Fibroblast of lung (primary cell): ENCODE measurements around the gene PLCG2.

Experiments
- EZH2 ChIP-seq: IDR thresholded peaks from 2 replicates; pipeline ENCODE4 v1.5.1; 2012; ENCODE audit warnings: low read length, control low read depth, mild to moderate bottlenecking; ENCODE audit errors: missing control alignments
- TF ChIP-seq, protein P1 (sequence below), 2 donors: IDR thresholded peaks in 1 of 2; conservative IDR thresholded peaks in 1 of 2; 1 replicate in 1 of 2; 2 replicates in 1 of 2; pipeline ENCODE4 v1.5.1; 2011 to 2012; ENCODE audit warnings: low read length in 2 of 2, control low read depth in 1 of 2, inconsistent platforms in 1 of 2, low read depth in 1 of 2, mild to moderate bottlenecking in 1 of 2

DNA sequence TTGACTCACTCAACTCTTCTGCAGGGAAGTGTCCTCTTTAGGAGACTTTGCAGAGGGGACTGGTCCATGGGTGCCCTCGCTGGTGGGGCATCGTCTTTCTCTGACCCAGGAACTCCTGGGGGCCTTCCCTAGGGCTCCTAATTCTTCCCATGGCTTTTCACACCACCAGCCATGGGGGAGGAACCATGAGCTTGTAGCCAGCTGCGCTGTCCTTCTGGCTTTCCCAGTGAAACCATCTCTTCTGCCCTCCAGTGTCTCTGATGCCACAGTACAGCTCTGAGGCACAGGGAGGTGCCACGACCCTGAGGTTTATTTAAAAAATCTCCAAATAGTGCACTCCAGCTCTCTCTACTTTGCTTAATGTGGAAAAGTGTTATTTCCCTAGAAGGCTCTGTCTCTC is 153.6 kb downstream of the PLCG2 start:
- TF ChIP-seq, protein P1, sequence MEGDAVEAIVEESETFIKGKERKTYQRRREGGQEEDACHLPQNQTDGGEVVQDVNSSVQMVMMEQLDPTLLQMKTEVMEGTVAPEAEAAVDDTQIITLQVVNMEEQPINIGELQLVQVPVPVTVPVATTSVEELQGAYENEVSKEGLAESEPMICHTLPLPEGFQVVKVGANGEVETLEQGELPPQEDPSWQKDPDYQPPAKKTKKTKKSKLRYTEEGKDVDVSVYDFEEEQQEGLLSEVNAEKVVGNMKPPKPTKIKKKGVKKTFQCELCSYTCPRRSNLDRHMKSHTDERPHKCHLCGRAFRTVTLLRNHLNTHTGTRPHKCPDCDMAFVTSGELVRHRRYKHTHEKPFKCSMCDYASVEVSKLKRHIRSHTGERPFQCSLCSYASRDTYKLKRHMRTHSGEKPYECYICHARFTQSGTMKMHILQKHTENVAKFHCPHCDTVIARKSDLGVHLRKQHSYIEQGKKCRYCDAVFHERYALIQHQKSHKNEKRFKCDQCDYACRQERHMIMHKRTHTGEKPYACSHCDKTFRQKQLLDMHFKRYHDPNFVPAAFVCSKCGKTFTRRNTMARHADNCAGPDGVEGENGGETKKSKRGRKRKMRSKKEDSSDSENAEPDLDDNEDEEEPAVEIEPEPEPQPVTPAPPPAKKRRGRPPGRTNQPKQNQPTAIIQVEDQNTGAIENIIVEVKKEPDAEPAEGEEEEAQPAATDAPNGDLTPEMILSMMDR (conservative IDR thresholded peaks at IDR 0.05 in 1 of 2, IDR thresholded peaks at IDR 0.05 in 1 of 2; ENCODE audit: low read depth in 1 of 2, low read length in 2 of 2) = no peak
- TF ChIP-seq EZH2 = no peak
